Esophagus muscularis mucosa (tissue), 4 donors: ENCODE measurements around the gene SH3BP5.

Experiments
- EP300 ChIP-seq: sonication (generic); formaldehyde crosslinking; IDR thresholded peaks from one replicate; pipeline ENCODE4 v1.6.1; 2017; ENCODE audit warnings: antibody characterized with exemption
- POLR2A ChIP-seq: fragments of 450-650 bp; IDR thresholded peaks from one replicate; pipeline ENCODE4 v1.6.1; 2017; ENCODE audit warnings: antibody characterized with exemption, moderate library complexity, mild to moderate bottlenecking, low read depth
- POLR2AphosphoS5 ChIP-seq, 2 donors: sonication (generic); formaldehyde crosslinking; IDR thresholded peaks; one replicate each; pipeline ENCODE4 v1.6.1; 2017; ENCODE audit warnings: antibody characterized with exemption in 2 of 2
- TF ChIP-seq, protein P1 (sequence below), 3 experiments: fragments of 200-600 bp in 2 of 3; fragments of 450-650 bp in 1 of 3; sonication (generic) in 2 of 3; IDR thresholded peaks; one replicate each; pipeline ENCODE4 v1.5.1; 2017 to 2019; ENCODE audit warnings: antibody characterized with exemption in 3 of 3, mild to moderate bottlenecking in 2 of 3, moderate library complexity in 1 of 3

DNA sequence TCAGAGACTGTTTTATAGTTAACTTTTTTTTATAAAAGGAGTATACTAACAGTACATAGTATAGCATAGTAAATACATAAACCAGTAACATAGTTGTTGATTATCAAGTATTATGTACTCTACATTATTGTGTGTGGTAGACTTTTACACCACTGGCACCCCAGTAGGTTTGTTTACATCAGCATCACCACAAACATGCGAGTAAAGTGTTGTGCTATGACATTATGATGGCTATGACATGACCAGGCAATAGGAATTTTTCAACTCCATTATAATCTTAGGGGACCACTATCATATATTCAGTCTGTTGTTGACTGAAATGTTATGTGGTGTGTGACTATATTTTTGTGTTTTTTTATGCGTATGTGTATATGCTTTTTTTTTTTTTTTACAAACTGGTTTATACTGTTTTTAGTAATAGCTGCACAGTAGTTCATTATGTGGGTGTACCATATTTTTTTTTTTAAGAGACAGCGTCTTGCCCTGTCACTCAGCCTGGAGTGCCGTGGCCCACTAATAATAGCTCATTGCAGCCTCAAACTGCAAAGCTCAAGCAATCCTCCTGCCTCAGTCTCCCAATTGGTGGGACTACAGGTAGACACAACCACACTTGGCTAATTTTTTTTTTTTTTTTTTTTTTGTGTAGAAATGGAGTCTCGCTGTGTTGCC lies 124.4 kb downstream of the SH3BP5 start:
- TF ChIP-seq, protein P1, sequence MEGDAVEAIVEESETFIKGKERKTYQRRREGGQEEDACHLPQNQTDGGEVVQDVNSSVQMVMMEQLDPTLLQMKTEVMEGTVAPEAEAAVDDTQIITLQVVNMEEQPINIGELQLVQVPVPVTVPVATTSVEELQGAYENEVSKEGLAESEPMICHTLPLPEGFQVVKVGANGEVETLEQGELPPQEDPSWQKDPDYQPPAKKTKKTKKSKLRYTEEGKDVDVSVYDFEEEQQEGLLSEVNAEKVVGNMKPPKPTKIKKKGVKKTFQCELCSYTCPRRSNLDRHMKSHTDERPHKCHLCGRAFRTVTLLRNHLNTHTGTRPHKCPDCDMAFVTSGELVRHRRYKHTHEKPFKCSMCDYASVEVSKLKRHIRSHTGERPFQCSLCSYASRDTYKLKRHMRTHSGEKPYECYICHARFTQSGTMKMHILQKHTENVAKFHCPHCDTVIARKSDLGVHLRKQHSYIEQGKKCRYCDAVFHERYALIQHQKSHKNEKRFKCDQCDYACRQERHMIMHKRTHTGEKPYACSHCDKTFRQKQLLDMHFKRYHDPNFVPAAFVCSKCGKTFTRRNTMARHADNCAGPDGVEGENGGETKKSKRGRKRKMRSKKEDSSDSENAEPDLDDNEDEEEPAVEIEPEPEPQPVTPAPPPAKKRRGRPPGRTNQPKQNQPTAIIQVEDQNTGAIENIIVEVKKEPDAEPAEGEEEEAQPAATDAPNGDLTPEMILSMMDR (IDR thresholded peaks at IDR 0.05) = no peak
- TF ChIP-seq POLR2AphosphoS5 (IDR thresholded peaks at IDR 0.05) (no peak), EP300 (no peak), POLR2A (no peak)
